ENCODE measurements around the gene SDK2.

Gene SDK2

DNA sequence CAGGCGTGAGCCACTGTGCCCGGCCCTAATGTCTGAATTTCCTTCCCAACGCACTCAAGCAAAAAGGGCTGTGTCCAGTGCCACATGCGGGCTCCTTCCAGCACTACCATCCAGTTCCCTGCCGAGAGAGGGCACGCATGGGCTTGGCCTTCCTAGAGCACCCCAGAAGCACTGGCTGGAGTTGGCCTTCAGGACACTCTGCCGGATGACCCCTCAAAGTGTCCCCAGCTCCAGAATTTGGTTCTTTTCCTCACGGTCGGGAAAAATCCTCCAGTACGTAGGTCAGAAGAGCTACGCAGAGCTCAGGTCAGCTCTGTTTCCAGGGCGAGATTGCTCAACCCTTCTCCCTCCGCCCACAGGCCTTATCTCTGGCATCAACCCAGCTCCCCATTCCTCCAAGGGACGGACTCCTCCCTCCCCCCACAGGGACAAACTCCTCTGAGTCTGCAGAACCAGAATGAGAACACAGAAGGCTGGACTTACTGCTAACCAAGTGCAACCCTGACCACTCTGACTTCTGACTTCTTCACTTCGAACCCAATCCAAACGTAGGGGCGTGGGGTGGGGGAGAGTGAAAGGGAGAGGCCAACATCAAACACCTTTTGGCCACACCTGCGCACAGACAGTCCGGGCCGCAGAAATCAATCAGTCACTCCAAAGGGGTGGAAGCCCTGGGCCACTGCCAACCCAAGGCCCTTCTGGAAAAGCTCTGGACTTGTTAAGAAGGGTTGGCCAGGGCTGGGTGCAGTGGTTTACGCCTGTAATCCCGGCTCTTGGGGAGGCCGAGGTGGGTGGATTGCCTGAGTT is 336.0 kb downstream of the SDK2 start:
- peaks cover 23 to 50% of the 10 kb centered on the region in 2 donors for H3K27me3 Mint-ChIP-seq

DNA sequence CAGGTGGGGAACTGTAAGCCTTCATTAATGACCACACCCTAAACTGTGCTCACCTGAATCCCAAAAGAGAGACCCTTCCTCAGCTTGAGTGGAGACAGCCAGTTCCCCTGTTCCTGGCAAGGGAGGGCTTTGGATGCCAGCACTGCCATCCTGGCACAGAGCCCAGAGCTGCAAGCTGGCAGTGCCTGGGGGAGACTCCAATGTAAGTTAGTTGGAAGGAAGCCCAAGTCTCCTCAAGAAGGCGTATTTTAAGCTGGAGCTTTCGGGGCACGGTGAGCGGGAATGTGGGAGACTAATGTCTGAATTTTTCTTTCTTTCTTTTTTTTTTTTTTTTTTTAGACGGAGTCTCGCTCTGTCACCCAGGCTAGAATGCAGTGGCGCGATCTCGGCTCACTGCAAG is 337.1 kb downstream of the SDK2 start:
- no peak overlapping the region for H3K4me3 Mint-ChIP-seq
- ATAC-seq (replicated peaks), result no peak
- H3K4me1 Mint-ChIP-seq, result peaks cover 14 to 18% of the 10 kb centered on the region in 2 donors
- peaks cover 23 to 50% of the 10 kb centered on the region in 2 donors for H3K27me3 Mint-ChIP-seq
- H3K36me3 Mint-ChIP-seq, result no peaks in the 10 kb centered on the region
- no peak for DNase-seq
- H3K27ac Mint-ChIP-seq, result no peak overlapping the region
- H3K9me3 Mint-ChIP-seq, result no peaks in the 10 kb centered on the region

More for the DNA sequence above, 336.0 kb downstream of the SDK2 start:
- H3K4me3 Mint-ChIP-seq, result no peak overlapping the region
- H3K4me1 Mint-ChIP-seq, result peaks cover 14 to 20% of the 10 kb centered on the region in 2 donors
- DNase-seq (no peak), ATAC-seq (replicated peaks) (no peak)
- H3K27ac Mint-ChIP-seq, result no peak overlapping the region
- no peaks in the 10 kb centered on the region for H3K9me3 Mint-ChIP-seq
- no peaks in the 10 kb centered on the region for H3K36me3 Mint-ChIP-seq

- Mint-ChIP-seq H3K4me1 (peaks cover 14 to 18% of the 10 kb centered on the region in 2 donors), H3K9me3 (no peaks in the 10 kb centered on the region), H3K4me3 (no peak overlapping the region), H3K36me3 (no peaks in the 10 kb centered on the region), H3K27ac (no peak overlapping the region), H3K27me3 (peaks cover 23 to 50% of the 10 kb centered on the region in 2 donors)
- no peak for DNase-seq
- no peak for ATAC-seq (replicated peaks)
These were observed 338.1 kb downstream of the SDK2 start for GRCh38 chr17:73305845-73306836.

- Mint-ChIP-seq H3K27ac (no peak overlapping the region), H3K9me3 (no peaks in the 10 kb centered on the region)
- ATAC-seq (replicated peaks), result peak in 1 of 2 donors; percentile 23
These were observed 339.1 kb downstream of the SDK2 start for GRCh38 chr17:73304971-73305812.

GRCh38 chr17:73304438-73304837 is 339.8 kb downstream of the SDK2 start:
- Mint-ChIP-seq H3K9me3 (no peaks in the 10 kb centered on the region), H3K27ac (no peak overlapping the region), H3K36me3 (no peaks in the 10 kb centered on the region), H3K4me1 (peaks cover 4 to 5% of the 10 kb centered on the region in 2 donors), H3K27me3 (peaks cover 24 to 41% of the 10 kb centered on the region in 2 donors), H3K4me3 (no peak overlapping the region)
- ATAC-seq (replicated peaks), result no peak
- no peak for DNase-seq

More at GRCh38 chr17:73304971-73305812, 339.1 kb downstream of the SDK2 start:
- H3K27me3 Mint-ChIP-seq, result peaks cover 22 to 47% of the 10 kb centered on the region in 2 donors
- peak overlapping the region in 1 of 2 donors; percentile 53 for H3K4me3 Mint-ChIP-seq
- peaks cover 10 to 11% of the 10 kb centered on the region in 2 donors for H3K4me1 Mint-ChIP-seq
- no peak for DNase-seq
- H3K36me3 Mint-ChIP-seq, result no peaks in the 10 kb centered on the region

DNA sequence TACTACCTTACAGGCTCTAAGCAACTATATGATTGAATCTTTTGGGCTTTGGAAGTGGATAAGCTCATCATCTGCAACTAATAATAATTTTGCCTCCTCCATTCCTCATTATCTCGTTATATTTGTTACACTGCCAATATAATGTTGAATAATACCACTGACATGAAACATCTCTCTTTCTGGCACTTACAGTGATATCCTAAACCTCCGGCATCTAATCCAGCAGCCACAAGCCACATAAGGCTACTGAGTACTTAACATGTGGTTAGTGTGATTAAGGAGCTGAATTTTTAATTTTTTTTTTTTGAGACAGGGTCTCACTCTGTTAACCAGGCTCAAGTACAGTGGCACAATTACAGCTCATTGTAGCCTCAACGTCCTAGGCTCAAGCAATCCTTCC is 342.1 kb downstream of the SDK2 start:
- no peak for DNase-seq
- Mint-ChIP-seq H3K4me1 (peaks cover 0 to 8% of the 10 kb centered on the region in 2 donors), H3K27ac (no peak overlapping the region), H3K4me3 (no peak overlapping the region), H3K36me3 (no peaks in the 10 kb centered on the region), H3K9me3 (no peaks in the 10 kb centered on the region), H3K27me3 (peaks cover 31 to 41% of the 10 kb centered on the region in 2 donors)
- no peak for ATAC-seq (replicated peaks)

DNA sequence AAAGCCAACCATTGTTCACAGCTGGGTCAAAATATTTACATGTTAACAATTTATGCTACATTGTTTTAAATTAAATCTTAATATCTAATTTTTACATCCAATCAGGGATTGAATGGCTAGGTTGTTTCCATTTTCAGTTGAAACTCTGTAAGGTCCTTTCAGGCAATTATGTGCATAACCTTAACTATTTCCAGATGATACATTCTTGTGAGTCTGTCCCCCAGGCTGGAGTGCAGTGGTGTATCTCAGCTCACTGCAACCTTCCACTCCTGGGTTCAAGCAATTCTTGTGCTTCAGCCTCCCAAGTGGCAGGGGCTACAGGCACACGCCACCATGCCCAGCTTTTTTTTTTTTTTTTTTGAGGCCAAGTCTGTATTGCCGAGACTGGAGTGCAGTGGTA is 342.9 kb downstream of the SDK2 start:
- Mint-ChIP-seq H3K9me3 (no peaks in the 10 kb centered on the region), H3K36me3 (no peaks in the 10 kb centered on the region), H3K4me3 (no peak overlapping the region), H3K4me1 (peaks cover 0 to 8% of the 10 kb centered on the region in 2 donors), H3K27me3 (peaks cover 31 to 36% of the 10 kb centered on the region in 2 donors), H3K27ac (no peak overlapping the region)
- ATAC-seq (replicated peaks) (no peak), DNase-seq (no peak)

DNA sequence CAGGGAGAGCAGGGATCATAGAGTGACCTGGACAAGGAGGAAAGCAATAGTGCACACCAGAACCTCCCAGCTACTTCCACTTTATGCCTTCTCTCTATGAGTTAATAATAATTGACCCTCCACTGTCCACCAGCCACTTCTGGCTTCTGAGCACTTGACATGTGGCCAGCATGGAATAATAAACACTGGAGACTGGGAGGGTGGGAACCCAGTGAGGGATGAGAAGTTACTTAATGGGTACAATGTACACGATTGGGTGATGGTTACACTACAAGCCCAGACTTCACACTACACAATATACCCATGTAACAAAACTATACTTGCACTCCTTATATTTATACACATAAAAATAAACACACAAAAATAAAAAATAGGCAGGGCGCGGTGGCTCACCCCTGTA is 343.9 kb downstream of the SDK2 start:
- Mint-ChIP-seq H3K9me3 (no peaks in the 10 kb centered on the region), H3K4me1 (peaks cover 0 to 8% of the 10 kb centered on the region in 2 donors), H3K4me3 (no peak overlapping the region), H3K27ac (no peak overlapping the region), H3K36me3 (no peaks in the 10 kb centered on the region), H3K27me3 (peaks cover 29 to 31% of the 10 kb centered on the region in 2 donors)
- DNase-seq (no peak), ATAC-seq (replicated peaks) (no peak)

DNA sequence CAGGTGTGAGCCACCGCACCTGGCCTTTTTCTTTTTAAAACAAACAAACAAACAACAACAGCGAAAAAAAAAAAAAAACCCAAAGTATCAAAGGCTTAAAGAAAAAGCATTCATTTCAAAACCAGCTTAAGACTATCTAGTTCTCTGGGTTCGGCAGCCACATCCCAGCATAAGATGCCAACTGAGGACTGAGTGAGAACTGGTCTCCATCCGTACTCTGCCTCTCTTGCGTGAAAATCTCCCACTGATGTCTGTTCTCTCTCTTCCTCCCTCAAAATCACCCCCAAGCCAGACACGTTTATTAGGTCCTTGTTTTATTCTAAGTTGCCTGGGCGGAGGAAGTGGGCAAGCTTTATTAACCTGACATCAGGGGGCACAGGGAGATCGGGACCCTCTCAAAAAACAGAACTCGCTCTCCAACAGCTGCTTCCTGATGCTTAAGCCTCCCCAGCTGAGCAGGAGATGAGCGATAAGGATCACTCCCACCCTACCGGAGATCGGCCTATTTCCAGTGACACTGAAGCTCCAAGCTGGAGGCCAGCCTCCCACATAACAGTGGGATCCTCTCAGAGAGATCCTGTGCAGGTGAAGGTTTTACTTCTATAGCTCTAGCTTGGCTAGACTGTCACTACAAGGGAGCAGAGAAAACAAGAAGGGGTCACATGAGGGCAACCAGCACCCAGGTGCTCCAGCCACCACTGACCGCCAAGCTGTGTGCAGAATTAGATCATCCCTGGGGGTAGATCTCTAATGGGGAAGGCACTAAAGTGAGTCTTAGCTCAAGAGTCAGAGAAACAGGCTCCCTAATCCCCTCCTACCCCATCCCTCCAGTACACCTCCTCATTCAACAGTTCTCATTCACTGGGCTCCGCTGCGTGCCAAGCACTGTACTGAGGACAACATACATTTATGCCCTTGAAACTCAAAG is 346.0 kb downstream of the SDK2 start:
- H3K4me3 Mint-ChIP-seq, result no peak overlapping the region
- DNase-seq (no peak), ATAC-seq (replicated peaks) (no peak)
- no peaks in the 10 kb centered on the region for H3K36me3 Mint-ChIP-seq
- peaks cover 0 to 4% of the 10 kb centered on the region in 2 donors for H3K4me1 Mint-ChIP-seq
- no peaks in the 10 kb centered on the region for H3K9me3 Mint-ChIP-seq
- H3K27me3 Mint-ChIP-seq, result peaks cover 21 to 29% of the 10 kb centered on the region in 2 donors
- no peak overlapping the region for H3K27ac Mint-ChIP-seq

- DNase-seq (no peak), ATAC-seq (replicated peaks) (no peak)
- peaks cover 25 to 26% of the 10 kb centered on the region in 2 donors for H3K4me1 Mint-ChIP-seq
- H3K27ac Mint-ChIP-seq, result no peak overlapping the region
- H3K9me3 Mint-ChIP-seq, result no peaks in the 10 kb centered on the region
- H3K27me3 Mint-ChIP-seq, result peaks cover 39% of the 10 kb centered on the region in 2 donors
- H3K36me3 Mint-ChIP-seq, result no peaks in the 10 kb centered on the region
- no peak overlapping the region for H3K4me3 Mint-ChIP-seq
These were observed 350.7 kb downstream of the SDK2 start for GRCh38 chr17:73293480-73293911.

- H3K4me3 Mint-ChIP-seq, result no peak overlapping the region
These were observed 351.2 kb downstream of the SDK2 start for GRCh38 chr17:73293031-73293430.

GRCh38 chr17:73292031-73292531 is 352.2 kb downstream of the SDK2 start:
- H3K9me3 Mint-ChIP-seq, result no peaks in the 10 kb centered on the region
- no peak for ATAC-seq (replicated peaks)
- DNase-seq, result no peak
- H3K27ac Mint-ChIP-seq, result no peak overlapping the region
- H3K27me3 Mint-ChIP-seq, result peaks cover 38 to 39% of the 10 kb centered on the region in 2 donors
- no peak overlapping the region for H3K4me3 Mint-ChIP-seq
- peaks cover 21 to 26% of the 10 kb centered on the region in 2 donors for H3K4me1 Mint-ChIP-seq
- no peaks in the 10 kb centered on the region for H3K36me3 Mint-ChIP-seq

More at GRCh38 chr17:73293031-73293430, 351.2 kb downstream of the SDK2 start:
- ATAC-seq (replicated peaks) (no peak), DNase-seq (no peak)
- Mint-ChIP-seq H3K27ac (no peak overlapping the region), H3K36me3 (no peaks in the 10 kb centered on the region), H3K27me3 (peaks cover 35 to 38% of the 10 kb centered on the region in 2 donors), H3K9me3 (no peaks in the 10 kb centered on the region), H3K4me1 (peaks cover 23 to 26% of the 10 kb centered on the region in 2 donors)

All from stimulated activated naive B cell treated with anti-CD40 and anti-IgM and Interleukin-4, amounts not matched to agents 10 μg/mL and 1 μg/mL and 100 μg/mL, for 72 hours (primary cell).